ENCODE data around the gene COL7A1. TPM values are rescaled to one million over a fixed set of nuclear protein-coding genes. Genes with fewer than 3 reads are reported as not detected.

COL7A1 gene
- 9.3 TPM for polyA plus RNA-seq (ENCODE audit: insufficient read length)

DNA sequence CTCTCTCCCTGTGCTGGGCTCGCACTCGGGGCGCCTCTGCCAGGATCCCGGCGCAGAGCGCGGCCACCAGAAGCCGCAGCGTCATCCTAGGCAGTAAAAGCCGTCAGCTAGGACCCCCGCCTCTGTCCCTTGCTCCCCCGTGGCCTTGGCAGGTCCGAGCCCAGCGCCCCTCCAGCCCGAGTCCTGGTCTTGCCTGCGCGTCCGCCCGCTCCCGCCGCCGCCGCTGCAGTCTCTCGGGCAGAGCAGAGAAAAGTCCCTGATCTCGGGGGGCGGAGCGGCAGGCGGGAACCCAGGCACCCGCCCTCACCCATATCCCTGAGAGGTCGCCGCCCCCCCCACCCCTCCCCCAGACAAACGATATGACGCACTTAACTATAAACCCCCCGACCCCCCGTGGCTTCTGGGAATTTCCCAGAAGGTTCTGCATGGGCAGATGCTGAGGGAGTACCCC lies at the start of gene COL7A1:
TSS of gene COL7A1 (minus strand) at position 255 of the 451 bp plus-strand sequence. CDS start at position 85, 170 bp downstream.
- DNase-seq = no peak

DNA sequence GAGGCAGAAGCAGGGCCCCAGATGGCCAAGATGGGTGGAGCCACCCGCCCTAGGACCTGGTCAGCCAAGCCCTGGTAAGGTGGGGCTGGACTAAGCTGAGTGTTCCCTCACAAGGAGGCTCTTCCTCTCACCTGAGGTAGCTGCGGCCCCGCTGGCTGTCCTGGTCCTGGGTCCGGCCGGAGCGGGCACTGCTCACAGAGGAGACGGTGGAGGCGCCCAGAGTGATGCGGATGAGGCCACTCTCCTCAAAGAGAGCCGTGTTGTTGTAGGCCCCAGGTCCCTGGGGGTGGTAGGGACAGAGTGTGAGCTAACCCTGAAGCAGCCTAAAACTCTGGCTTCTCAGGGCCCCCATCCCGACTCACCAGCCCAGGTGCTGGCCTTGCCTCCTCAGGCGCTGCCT lies 47.5 kb upstream of the COL7A1 start:
- no peak for DNase-seq

DNA sequence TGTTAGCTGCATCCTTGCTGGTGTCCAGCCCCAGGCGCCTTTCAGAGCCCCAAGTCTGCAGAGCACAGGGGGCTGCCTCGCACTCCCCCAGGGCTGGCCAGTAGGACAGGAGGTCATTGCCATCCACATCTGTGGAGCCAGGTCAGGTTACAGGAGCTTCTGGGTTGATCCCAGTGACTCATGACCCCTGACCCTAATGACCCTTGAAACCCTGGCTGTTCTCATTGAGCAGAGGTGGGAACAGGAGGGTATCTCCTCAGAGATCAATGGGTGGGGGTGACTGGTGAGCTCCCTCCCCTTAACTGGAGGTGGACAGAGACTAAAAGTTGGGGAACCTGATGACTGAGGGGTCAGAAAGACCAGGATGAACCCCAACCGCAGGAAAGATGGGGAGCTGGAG lies 46.3 kb upstream of the COL7A1 start:
- DNase-seq = no peak

DNA sequence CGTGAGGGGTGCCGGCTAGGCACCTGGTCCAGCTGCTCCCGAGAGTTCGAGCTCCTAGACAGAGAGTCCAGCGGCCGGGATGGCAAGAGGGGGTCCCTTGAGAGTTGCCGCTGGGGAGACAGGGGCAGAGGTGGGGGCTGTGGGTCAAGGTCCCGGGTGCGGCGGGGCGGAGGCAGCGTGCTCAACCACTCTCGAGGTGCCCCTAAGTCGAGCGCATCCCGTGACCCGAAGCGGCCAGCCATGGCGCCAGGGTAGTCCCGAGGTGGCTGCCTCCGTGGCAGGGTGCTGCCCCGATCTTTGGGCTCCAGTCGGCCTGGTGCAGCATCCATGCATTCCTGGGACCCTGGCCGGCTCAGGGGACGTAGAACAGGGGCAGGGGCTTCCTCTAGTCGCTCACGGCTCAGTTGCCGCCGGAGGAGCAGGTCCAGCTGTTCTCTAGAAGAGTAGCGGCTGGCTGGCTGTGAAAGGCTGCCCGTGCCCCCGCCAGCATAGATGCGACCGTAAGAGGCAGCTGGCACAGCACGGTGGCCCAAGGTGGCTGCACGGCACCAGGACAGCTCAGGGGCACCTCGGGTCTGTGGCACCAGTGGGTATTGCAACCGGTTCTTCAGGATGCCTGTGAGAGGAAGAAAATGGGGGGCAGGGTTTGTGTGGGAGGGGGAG lies 44.9 kb upstream of the COL7A1 start:
- DNase-seq = no peak

DNA sequence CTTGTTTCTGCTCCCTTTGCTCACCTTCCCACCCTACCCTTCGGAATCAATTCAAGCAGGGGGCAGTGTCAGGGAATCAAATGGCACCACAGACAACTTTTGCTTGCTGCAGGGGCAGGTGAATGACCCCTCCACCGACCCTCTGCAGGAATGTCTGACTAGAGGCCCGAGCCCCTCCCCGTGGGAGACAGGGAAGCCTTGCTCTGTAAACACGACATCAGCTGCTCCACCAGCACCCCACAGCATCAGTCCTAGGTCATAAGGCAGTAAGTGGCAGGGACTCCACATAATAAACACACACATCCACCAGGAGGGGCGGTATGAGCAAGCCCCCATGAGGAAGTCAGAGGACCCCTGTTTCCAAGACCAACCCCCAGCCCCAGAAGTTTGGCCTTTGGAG lies 42.2 kb upstream of the COL7A1 start:
- no peak for DNase-seq

DNA sequence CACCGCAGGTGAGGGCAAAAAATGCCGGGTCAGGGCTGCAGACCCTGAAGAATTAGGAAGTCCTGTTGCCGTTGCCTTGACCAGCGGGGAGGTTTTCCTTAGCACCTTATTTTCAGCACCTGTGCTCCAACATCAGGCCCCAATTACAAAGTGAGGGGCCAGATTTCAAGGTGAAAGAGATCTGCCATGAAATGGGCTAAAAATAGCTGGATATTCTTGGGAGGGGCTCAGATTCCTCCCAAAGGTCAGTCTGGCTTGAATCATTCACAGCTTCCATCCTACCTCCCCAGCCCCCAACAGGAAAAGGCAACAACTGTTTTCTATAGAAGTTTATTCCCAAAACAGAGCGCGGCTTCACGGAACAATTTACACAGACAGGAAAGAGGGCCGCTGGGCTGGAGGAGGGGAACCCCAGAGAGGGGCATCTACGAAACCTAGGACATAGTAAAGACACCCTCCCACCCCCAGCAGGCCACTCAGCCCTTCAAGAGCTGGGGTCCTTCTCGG lies 41.1 kb upstream of the COL7A1 start:
- DNase-seq = no peak

DNA sequence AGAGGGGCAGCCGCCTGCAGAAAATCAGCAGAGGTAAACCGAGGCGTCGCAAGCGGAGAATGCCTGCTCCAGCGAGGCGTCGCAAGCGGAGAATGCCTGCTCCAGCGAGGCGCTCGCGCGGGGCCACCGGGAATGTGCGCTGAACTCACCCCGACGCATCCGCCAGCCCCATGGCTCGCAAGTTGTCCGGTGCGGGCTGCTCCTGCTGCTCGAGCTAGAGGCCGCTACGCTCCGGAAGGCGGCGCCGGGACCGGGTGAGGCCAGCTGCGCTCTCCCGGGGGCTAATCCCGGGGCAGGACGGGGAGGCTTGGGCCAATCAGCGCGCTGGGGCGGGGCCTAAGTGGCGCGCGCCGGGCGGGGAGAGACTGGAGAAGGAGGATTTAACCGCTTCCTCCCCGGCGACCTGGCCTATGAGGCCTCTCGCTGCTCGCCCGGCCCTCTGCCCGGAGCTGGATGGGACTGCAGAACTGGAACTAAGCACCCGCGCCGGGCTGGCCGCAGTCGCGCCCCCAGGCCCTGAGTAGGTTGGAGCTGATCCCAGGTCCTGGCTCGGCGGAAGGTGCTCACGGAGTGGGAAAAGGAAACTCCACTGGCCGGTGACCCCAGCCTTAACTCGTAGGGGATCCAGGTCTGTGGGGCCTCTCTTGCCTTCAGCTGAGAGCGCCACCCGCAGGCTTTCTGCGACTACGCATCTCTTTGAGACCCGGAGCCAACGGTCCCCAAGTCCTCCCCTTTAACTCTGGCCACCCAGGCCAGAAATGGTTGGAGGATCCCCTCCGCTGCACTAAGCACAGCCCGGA lies 40.3 kb upstream of the COL7A1 start, which contains the start of gene SLC26A6:
TSS of gene SLC26A6 (minus strand) at position 240 of the 800 bp plus-strand sequence. CDS start at position 172, 68 bp downstream.
- peak; percentile 97 for DNase-seq

DNA sequence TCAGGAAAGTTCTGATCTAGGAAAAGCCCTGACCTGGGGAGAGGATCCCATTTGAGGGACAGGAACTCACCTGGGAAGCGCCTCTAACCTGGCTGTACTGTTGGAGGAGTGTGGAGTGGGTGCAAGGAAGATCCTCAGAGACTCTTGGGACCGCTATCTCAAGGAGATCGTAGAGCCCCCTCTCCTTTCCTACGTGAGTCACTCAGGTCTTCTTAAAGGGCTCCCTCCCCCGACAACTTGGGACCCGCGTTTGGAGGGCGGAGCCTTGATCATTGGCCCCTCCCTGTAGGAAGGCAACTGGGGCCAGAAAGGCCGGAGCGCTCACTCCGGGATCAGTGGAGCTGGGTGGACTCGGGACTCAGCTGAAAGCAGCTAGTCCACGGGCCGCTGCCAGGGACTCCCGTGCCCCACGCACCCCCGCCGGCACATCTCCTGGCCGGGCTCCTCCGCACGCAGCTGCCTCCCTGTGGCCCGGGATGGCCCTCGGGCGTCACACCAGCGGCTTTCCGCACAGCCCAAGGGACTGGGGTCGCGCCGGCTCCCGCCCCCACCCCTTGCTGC lies 39.6 kb upstream of the COL7A1 start:
- DNase-seq = peak; percentile 14

DNA sequence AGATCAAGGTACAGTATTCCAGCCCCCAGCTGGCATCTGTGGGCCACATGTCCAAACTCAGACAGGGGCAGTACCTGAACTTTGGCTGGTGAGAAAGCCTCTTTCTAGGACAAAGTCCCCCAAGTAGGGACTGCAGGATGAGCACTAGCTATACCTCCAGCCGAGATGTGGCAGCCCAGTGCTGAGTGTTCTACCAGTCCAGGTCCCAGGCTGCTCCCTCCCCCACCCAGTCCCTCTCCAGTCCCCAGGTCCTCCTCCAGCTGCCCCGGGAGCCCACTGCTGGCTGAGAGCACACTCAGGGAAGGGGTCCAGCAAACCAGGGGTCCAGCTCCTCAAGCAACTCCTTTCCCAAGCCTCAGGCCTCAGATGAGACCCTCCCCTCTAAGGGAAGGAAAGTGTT lies 38.6 kb upstream of the COL7A1 start:
- no peak for DNase-seq

DNA sequence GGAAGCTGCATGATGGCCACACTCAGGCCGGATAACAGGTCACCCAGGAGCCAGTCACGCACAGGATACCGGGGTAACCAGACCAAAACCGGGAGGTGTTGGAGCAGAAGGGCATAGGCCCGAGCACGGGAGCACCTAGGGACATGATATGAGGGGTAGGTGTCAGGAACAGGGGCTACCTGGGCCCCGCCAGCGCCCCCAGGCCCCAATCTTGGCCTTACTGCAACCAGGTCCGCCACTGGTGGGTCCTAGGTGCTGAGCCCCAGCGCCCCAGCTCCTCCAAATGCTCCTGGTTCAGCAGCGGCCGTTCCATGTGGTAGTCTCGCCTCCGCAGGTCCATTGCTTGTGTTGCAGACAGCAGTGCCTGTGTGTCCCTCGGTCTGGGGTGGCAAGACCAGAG lies 38.1 kb upstream of the COL7A1 start:
- DNase-seq = no peak

DNA sequence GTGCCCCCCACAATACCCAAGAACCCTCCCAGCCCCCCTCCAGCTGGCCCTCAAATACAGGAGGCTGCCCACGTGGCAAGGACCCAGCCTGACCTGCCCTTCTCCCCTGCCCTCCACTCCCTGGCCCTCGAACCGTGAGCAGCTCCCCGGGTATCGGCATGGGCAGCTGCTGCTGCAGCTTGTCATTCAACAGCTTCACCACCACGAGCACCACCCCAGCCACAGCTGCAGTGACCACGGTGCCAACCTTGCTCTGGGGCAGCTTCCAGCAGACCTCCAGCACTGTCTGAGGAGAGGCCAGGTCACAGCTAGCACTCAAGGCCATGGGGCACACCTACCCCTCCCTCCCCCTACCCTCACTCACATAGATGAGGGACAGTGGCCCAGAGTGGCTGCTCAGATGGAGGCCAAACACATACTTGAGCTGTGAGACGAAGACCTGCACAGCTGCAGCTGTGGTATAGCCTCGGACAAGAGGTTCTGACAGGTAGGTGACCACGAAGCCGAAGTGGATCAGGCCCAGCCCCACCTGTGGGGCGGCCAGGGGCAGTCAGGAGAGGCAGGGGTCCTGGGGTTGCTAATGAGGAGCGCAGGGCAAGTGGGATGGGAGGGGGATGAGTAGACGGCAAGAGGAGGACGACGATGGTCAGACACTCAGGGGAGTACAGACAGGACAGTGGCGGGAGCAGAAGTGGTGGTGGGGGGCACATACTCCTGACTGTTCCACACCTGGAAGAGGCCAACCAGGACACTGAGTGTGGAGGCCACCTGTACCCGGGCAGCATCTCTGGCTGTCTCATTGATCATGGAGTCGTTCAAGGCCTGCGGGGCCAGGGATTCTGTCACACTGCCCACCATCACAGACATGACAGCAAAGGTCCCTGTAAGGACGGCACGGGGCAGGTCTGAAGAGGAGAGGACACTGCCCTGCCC lies 36.7 kb upstream of the COL7A1 start:
- DNase-seq = no peak

DNA sequence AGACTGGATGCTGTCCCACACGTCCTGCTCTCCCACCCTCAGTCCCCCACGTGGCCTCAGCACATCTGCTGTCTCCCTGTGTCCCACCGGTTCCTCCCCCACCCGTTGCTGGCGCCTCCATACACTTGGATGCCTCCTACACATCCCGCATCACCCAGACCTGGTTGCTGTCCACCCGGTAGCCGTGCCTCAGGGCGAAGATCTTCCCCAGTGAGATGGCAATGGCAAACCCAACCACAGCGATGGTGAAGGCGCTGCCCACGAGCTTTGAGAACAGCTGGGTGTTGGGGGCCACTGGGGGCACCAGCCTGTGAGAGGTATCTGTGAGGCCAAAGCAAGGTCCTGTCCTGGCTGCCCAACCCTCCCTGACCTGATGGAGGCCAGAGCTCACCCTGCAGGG lies 35.7 kb upstream of the COL7A1 start:
- no peak for DNase-seq

DNA sequence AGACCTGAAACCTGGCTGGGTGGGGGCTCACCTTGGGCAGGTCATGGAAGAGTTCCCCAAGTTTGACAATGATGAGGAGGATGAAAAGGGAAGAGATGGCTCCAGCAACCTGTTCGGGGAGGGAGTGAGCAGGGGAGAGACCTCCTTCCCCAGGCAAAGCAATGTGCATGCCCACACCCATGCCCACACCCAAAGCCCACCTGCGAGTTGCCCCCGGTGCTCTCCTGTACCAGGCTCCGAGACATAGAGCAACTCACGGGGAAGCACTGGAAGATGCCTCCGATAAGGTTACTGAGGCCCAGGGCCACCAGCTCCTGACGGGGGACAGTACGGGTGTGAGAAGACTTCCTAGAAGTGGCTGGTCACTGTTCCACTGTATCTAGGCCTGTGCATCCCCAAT lies 35.3 kb upstream of the COL7A1 start:
- no peak for DNase-seq

DNA sequence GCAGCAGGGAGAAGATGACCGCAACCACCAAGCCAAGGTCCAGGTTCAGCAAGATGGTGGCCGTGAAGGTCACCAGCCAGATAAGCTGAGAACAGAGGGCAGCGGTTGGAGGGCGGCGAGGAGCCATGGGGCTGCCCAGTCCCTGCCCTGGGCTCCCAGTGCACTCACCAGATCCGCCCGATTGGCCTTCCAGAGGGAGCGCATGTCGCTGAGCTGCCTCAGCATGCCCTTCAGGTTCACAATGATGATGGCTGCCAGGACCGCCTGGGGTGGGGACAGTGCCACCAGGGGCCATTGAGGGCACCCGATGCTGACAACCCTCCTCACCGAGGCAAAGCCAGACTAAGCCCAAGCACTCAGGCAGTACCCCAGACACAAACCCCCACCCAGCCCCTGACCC lies 34.8 kb upstream of the COL7A1 start:
- DNase-seq = no peak

DNA sequence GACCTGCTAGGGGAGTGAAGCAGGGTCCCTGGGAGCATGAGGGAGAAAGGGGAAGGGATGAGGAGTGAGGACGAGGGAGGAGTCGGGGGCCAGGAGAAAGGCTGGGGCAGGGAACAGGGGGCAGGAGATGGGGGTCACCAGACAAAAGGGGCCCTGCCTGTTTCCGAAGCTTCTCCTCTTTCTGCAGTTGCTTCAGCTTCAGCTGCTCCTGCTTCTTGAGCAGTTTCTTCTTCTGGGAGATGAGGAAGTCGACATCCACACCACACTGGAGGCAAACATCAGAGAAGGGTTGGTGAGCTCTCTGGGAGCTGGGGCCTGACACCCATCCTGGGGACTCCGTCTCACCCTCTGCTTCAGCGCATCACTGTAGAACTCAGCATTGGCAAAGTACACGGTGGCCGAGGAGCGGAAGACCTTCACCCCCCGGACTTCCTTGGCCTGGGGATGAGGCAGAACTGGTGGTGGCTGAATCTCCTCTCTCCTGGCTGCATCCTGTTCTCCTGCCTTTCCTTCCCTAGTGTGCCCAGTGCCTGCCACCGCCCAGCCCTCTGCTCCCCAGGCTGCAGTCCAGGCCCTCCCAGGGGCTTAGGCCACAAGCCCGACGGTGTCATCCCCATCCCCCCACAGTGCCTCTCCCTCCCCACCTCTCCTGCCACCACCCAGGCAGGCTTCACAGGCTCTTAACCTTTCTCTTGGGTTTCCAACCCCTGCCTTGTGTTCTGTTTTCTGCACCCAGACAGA lies 33.3 kb upstream of the COL7A1 start:
- DNase-seq = no peak

DNA sequence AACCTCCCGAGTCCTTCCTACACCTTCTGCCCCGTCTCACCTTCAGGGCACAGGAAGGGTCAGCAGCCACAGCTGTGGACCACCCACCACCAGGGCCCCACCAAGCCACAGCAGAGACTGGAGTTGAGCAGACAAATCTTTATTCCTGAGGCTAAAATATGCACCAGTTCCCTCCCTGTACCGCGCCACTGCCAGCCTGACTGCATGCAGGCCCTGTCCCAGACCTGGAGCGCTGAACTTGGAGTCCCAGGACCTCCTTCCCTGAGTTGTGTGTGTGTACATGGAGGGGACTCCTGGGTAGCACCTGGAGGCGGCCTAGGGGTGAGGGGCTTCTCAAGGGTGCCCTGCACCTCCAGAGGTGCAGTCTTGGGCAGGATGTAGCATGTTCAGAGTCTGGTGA lies 30.5 kb upstream of the COL7A1 start:
- no peak for DNase-seq

DNA sequence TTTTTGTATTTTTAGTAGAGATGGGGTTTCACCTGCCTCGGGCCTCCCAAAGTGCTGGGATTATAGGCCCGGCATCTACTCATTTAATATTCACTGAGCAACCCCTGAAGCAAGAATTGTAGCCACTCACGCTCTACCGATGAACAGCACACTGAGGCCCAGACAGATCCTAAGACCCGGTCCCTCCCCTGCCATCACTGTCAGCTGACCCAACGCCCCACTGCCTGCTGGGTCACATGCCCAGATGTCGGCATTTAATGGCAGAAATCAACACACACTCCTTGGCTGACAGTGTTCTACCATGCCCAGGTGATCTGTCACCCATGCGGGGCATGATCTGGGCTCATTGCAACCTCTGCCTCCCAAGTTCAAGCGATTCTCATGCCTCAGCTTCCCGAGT lies 29.6 kb upstream of the COL7A1 start:
- no peak for DNase-seq

DNA sequence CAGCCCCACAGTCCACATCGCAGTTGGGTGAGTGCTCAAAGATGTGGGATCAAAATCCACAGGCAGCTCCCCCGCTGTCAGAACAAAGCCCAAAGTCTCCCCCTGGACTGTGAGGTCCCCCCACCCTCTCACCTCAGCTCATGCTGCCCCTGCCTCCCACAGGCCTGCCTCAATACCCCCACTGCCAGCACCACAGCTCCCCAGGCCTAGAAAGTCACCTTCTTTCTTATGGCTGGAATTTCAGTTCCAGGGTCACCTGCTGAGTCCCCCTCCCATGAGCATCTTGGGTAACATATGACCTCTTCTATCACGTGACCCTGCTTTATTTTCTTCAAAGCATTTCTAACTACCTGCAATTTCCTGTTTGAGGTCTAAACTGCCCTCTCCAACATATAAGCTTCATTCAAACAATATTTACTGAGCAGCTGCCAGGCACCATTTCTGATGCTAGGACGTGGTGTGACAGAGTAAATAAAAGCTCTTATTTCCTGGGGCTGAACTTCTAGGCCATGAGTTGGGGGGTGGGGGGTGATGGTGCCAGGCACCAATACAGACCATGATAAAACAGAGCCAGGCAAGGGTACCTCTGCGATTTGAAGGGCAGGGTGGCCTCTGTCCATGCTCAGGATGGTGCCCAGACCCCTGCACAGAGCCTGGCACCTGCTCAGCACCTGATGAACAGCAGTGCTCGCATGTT lies 28.9 kb upstream of the COL7A1 start:
- no peak for DNase-seq

DNA sequence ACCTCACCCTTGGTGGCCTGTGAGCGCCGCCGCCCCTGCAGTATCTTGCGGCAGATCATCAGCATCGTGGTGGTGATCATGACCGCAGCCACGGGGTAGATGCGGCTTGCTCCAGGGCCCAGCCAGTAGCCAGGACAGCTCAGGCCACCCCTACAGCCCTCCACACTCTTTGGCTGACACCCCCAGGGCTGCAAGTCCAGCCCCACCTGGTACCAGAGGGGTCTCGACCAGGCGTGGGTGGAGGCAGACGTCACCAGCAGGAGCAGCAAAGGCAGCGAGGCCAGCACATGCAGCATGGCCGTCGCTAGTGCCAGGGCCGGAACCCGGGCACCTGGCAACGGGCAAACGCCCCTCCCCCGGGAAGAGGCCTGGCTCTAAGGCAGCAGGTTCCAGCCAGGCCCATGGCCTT lies 26.3 kb upstream of the COL7A1 start, which contains the start of gene TMEM89:
TSS of gene TMEM89 (minus strand) at position 309 of the 409 bp plus-strand sequence. CDS start at position 296, 13 bp downstream.
- DNase-seq = no peak
